GM23248 (cell line): ENCODE data around the gene C2orf72.

Source experiments
- EZH2 ChIP-seq: fragments of 200-600 bp; sonication (generic); IDR thresholded peaks from 2 replicates; pipeline ENCODE4 v1.6.1; 2018; ENCODE audit warnings: antibody characterized with exemption, mild to moderate bottlenecking; ENCODE audit not compliant: insufficient read depth, poor library complexity, severe bottlenecking
- EZH2phosphoT487 ChIP-seq: fragments of 200-600 bp; sonication (generic); IDR thresholded peaks from 2 replicates; pipeline ENCODE4 v1.6.1; 2018; ENCODE audit warnings: antibody characterized with exemption, moderate library complexity, mild to moderate bottlenecking, low read depth; ENCODE audit not compliant: insufficient read depth

GRCh38 chr2:231058761-231059550 lies 21.6 kb downstream of the C2orf72 start:
- TF ChIP-seq EZH2 = no peak
- no peak for TF ChIP-seq EZH2phosphoT487
